ENCODE results near the gene CACFD1.

DNA sequence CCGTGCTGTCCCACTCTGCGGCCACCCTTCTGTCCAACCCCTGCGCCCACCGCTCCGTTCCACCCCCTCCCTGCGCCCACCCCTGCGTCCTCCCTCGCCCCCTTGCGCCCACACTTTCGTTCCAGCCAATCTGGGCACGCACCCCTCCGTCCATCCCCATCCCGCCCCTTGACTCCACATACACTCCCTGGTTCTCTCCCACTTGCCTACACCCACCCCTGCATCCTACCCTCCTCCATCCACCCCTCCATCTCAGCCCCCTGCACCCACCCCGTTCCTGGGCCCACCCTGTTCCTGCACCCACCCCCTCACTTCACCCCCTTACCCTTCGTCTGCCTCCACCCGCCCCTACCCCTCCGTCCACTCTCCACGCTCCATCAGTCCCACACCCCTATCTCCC is 30.6 kb upstream of the CACFD1 start:
- TF ChIP-seq, protein P1, sequence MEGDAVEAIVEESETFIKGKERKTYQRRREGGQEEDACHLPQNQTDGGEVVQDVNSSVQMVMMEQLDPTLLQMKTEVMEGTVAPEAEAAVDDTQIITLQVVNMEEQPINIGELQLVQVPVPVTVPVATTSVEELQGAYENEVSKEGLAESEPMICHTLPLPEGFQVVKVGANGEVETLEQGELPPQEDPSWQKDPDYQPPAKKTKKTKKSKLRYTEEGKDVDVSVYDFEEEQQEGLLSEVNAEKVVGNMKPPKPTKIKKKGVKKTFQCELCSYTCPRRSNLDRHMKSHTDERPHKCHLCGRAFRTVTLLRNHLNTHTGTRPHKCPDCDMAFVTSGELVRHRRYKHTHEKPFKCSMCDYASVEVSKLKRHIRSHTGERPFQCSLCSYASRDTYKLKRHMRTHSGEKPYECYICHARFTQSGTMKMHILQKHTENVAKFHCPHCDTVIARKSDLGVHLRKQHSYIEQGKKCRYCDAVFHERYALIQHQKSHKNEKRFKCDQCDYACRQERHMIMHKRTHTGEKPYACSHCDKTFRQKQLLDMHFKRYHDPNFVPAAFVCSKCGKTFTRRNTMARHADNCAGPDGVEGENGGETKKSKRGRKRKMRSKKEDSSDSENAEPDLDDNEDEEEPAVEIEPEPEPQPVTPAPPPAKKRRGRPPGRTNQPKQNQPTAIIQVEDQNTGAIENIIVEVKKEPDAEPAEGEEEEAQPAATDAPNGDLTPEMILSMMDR (IDR thresholded peaks at IDR 0.05; ENCODE audit: insufficient read depth, low read depth, low read length), result no peak
- no peak for TF ChIP-seq EZH2 (IDR thresholded peaks at IDR 0.05; ENCODE audit: insufficient read depth, low read length)
